Measurements from ENCODE around the gene MARCHF10.
"Not testable (repeated sequence)": the region's sequence is repeated elsewhere in the genome, so short reads cannot be mapped to it uniquely, and the experiment has no call there.

Gene MARCHF10

GRCh38 chr17:62833816-62834215, 25.7 kb upstream of the MARCHF10 start:
- H3K4me1 ChIP-seq (ENCODE audit: control insufficient read depth, insufficient read depth, low read length, poor library complexity, severe bottlenecking); H3K9me3 ChIP-seq (ENCODE audit: control insufficient read depth, low read length); DNase-seq; H3K4me3 ChIP-seq (ENCODE audit: insufficient read depth, low read depth, low read length, poor library complexity, severe bottlenecking); H3K36me3 ChIP-seq (ENCODE audit: control insufficient read depth, insufficient read depth, low read length); H3K27me3 ChIP-seq (replicated peaks; ENCODE audit: control insufficient read depth, insufficient read depth, low read length, poor library complexity, severe bottlenecking); H3K27ac ChIP-seq (ENCODE audit: insufficient read depth, low read length, poor library complexity, severe bottlenecking): not testable (repeated sequence)

GRCh38 chr17:62832405-62832804, 24.3 kb upstream of the MARCHF10 start:
- no peak for DNase-seq
- H3K4me3 ChIP-seq (ENCODE audit: insufficient read depth, low read depth, low read length, poor library complexity, severe bottlenecking), result no peak overlapping the region
- no peaks in the 10 kb centered on the region for H3K36me3 ChIP-seq (ENCODE audit: control insufficient read depth, insufficient read depth, low read length)
- no peak overlapping the region for H3K27ac ChIP-seq (ENCODE audit: insufficient read depth, low read length, poor library complexity, severe bottlenecking)
- no peaks in the 10 kb centered on the region for H3K27me3 ChIP-seq (replicated peaks; ENCODE audit: control insufficient read depth, insufficient read depth, low read length, poor library complexity, severe bottlenecking)
- no peaks in the 10 kb centered on the region for H3K9me3 ChIP-seq (ENCODE audit: control insufficient read depth, low read length)
- H3K4me1 ChIP-seq (ENCODE audit: control insufficient read depth, insufficient read depth, low read length, poor library complexity, severe bottlenecking), result no peaks in the 10 kb centered on the region

GRCh38 chr17:62831066-62831465, 23.0 kb upstream of the MARCHF10 start:
- DNase-seq; H3K36me3 ChIP-seq (ENCODE audit: control insufficient read depth, insufficient read depth, low read length); H3K4me1 ChIP-seq (ENCODE audit: control insufficient read depth, insufficient read depth, low read length, poor library complexity, severe bottlenecking); H3K27me3 ChIP-seq (replicated peaks; ENCODE audit: control insufficient read depth, insufficient read depth, low read length, poor library complexity, severe bottlenecking); H3K4me3 ChIP-seq (ENCODE audit: insufficient read depth, low read depth, low read length, poor library complexity, severe bottlenecking); H3K9me3 ChIP-seq (ENCODE audit: control insufficient read depth, low read length); H3K27ac ChIP-seq (ENCODE audit: insufficient read depth, low read length, poor library complexity, severe bottlenecking): not testable (repeated sequence)

GRCh38 chr17:62827746-62828485, 19.8 kb upstream of the MARCHF10 start:
- no peak for DNase-seq
- no peaks in the 10 kb centered on the region for H3K36me3 ChIP-seq (ENCODE audit: control insufficient read depth, insufficient read depth, low read length)
- no peaks in the 10 kb centered on the region for H3K4me1 ChIP-seq (ENCODE audit: control insufficient read depth, insufficient read depth, low read length, poor library complexity, severe bottlenecking)
- H3K4me3 ChIP-seq (ENCODE audit: insufficient read depth, low read depth, low read length, poor library complexity, severe bottlenecking), result no peak overlapping the region
- H3K27ac ChIP-seq (ENCODE audit: insufficient read depth, low read length, poor library complexity, severe bottlenecking), result no peak overlapping the region
- no peaks in the 10 kb centered on the region for H3K27me3 ChIP-seq (replicated peaks; ENCODE audit: control insufficient read depth, insufficient read depth, low read length, poor library complexity, severe bottlenecking)
- no peaks in the 10 kb centered on the region for H3K9me3 ChIP-seq (ENCODE audit: control insufficient read depth, low read length)

GRCh38 chr17:62826956-62827355, 18.8 kb upstream of the MARCHF10 start:
- Histone ChIP-seq H3K36me3 (ENCODE audit: control insufficient read depth, insufficient read depth, low read length) (no peaks in the 10 kb centered on the region), H3K4me1 (ENCODE audit: control insufficient read depth, insufficient read depth, low read length, poor library complexity, severe bottlenecking) (no peaks in the 10 kb centered on the region), H3K27me3 (replicated peaks; ENCODE audit: control insufficient read depth, insufficient read depth, low read length, poor library complexity, severe bottlenecking) (no peaks in the 10 kb centered on the region), H3K4me3 (ENCODE audit: insufficient read depth, low read depth, low read length, poor library complexity, severe bottlenecking) (no peak overlapping the region), H3K27ac (ENCODE audit: insufficient read depth, low read length, poor library complexity, severe bottlenecking) (no peak overlapping the region), H3K9me3 (ENCODE audit: control insufficient read depth, low read length) (no peaks in the 10 kb centered on the region)
- DNase-seq, result no peak

- Histone ChIP-seq H3K4me3 (ENCODE audit: insufficient read depth, low read depth, low read length, poor library complexity, severe bottlenecking) (no peak overlapping the region), H3K4me1 (ENCODE audit: control insufficient read depth, insufficient read depth, low read length, poor library complexity, severe bottlenecking) (no peaks in the 10 kb centered on the region), H3K36me3 (ENCODE audit: control insufficient read depth, insufficient read depth, low read length) (no peaks in the 10 kb centered on the region), H3K27me3 (replicated peaks; ENCODE audit: control insufficient read depth, insufficient read depth, low read length, poor library complexity, severe bottlenecking) (no peaks in the 10 kb centered on the region), H3K9me3 (ENCODE audit: control insufficient read depth, low read length) (no peaks in the 10 kb centered on the region), H3K27ac (ENCODE audit: insufficient read depth, low read length, poor library complexity, severe bottlenecking) (no peak overlapping the region)
- no peak for DNase-seq
These were observed 17.1 kb upstream of the MARCHF10 start for GRCh38 chr17:62825182-62825581.

GRCh38 chr17:62824290-62825131, 16.4 kb upstream of the MARCHF10 start:
- Histone ChIP-seq H3K9me3 (ENCODE audit: control insufficient read depth, low read length) (no peaks in the 10 kb centered on the region), H3K4me1 (ENCODE audit: control insufficient read depth, insufficient read depth, low read length, poor library complexity, severe bottlenecking) (no peaks in the 10 kb centered on the region), H3K27me3 (replicated peaks; ENCODE audit: control insufficient read depth, insufficient read depth, low read length, poor library complexity, severe bottlenecking) (no peaks in the 10 kb centered on the region), H3K36me3 (ENCODE audit: control insufficient read depth, insufficient read depth, low read length) (no peaks in the 10 kb centered on the region), H3K4me3 (ENCODE audit: insufficient read depth, low read depth, low read length, poor library complexity, severe bottlenecking) (no peak overlapping the region), H3K27ac (ENCODE audit: insufficient read depth, low read length, poor library complexity, severe bottlenecking) (no peak overlapping the region)
- DNase-seq, result no peak

GRCh38 chr17:62823111-62823893, 15.2 kb upstream of the MARCHF10 start:
- no peaks in the 10 kb centered on the region for H3K9me3 ChIP-seq (ENCODE audit: control insufficient read depth, low read length)
- H3K27ac ChIP-seq (ENCODE audit: insufficient read depth, low read length, poor library complexity, severe bottlenecking), result no peak overlapping the region
- H3K27me3 ChIP-seq (replicated peaks; ENCODE audit: control insufficient read depth, insufficient read depth, low read length, poor library complexity, severe bottlenecking), result no peaks in the 10 kb centered on the region
- no peaks in the 10 kb centered on the region for H3K36me3 ChIP-seq (ENCODE audit: control insufficient read depth, insufficient read depth, low read length)
- no peaks in the 10 kb centered on the region for H3K4me1 ChIP-seq (ENCODE audit: control insufficient read depth, insufficient read depth, low read length, poor library complexity, severe bottlenecking)
- no peak overlapping the region for H3K4me3 ChIP-seq (ENCODE audit: insufficient read depth, low read depth, low read length, poor library complexity, severe bottlenecking)
- DNase-seq, result no peak

- Histone ChIP-seq H3K27ac (ENCODE audit: insufficient read depth, low read length, poor library complexity, severe bottlenecking) (no peak overlapping the region), H3K4me1 (ENCODE audit: control insufficient read depth, insufficient read depth, low read length, poor library complexity, severe bottlenecking) (no peaks in the 10 kb centered on the region), H3K36me3 (ENCODE audit: control insufficient read depth, insufficient read depth, low read length) (no peaks in the 10 kb centered on the region), H3K27me3 (replicated peaks; ENCODE audit: control insufficient read depth, insufficient read depth, low read length, poor library complexity, severe bottlenecking) (no peaks in the 10 kb centered on the region), H3K4me3 (ENCODE audit: insufficient read depth, low read depth, low read length, poor library complexity, severe bottlenecking) (no peak overlapping the region), H3K9me3 (ENCODE audit: control insufficient read depth, low read length) (no peaks in the 10 kb centered on the region)
- no peak for DNase-seq
These were observed 14.2 kb upstream of the MARCHF10 start for GRCh38 chr17:62822080-62822904.

Measured in effector memory CD4-positive, alpha-beta T cell (primary cell).